ENCODE results near the gene SNX14. TPM values are rescaled to one million over a fixed set of nuclear protein-coding genes. Genes with fewer than 3 reads are reported as not detected.
"Not testable (repeated sequence)": the region's sequence is repeated elsewhere in the genome, so short reads cannot be mapped to it uniquely, and the experiment has no call there.

Gene SNX14
- total RNA-seq, 1 donor from 2014 or later: 87.2 TPM

GRCh38 chr6:85544776-85545175, 48.9 kb downstream of the SNX14 start:
- Mint-ChIP-seq H3K27me3 (ENCODE audit: unreplicated experiment) (no peaks in the 10 kb centered on the region), H3K9me3 (ENCODE audit: unreplicated experiment) (peaks cover 5% of the 10 kb centered on the region), H3K27ac (ENCODE audit: unreplicated experiment) (peak overlapping the region; percentile 29), H3K4me1 (ENCODE audit: unreplicated experiment) (peaks cover 2% of the 10 kb centered on the region), H3K36me3 (ENCODE audit: unreplicated experiment) (peaks cover 33% of the 10 kb centered on the region), H3K4me3 (ENCODE audit: unreplicated experiment) (no peak overlapping the region)
- TF ChIP-seq, protein P1, sequence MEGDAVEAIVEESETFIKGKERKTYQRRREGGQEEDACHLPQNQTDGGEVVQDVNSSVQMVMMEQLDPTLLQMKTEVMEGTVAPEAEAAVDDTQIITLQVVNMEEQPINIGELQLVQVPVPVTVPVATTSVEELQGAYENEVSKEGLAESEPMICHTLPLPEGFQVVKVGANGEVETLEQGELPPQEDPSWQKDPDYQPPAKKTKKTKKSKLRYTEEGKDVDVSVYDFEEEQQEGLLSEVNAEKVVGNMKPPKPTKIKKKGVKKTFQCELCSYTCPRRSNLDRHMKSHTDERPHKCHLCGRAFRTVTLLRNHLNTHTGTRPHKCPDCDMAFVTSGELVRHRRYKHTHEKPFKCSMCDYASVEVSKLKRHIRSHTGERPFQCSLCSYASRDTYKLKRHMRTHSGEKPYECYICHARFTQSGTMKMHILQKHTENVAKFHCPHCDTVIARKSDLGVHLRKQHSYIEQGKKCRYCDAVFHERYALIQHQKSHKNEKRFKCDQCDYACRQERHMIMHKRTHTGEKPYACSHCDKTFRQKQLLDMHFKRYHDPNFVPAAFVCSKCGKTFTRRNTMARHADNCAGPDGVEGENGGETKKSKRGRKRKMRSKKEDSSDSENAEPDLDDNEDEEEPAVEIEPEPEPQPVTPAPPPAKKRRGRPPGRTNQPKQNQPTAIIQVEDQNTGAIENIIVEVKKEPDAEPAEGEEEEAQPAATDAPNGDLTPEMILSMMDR (IDR thresholded peaks at IDR 0.05): no peak
- no peak for DNase-seq (ENCODE audit: extremely low spot score, unreplicated experiment)

GRCh38 chr6:85537055-85537494, 56.6 kb downstream of the SNX14 start:
- TF ChIP-seq, protein P1 (IDR thresholded peaks at IDR 0.05): peak; percentile 59
- peaks cover 4% of the 10 kb centered on the region for H3K4me1 Mint-ChIP-seq (ENCODE audit: unreplicated experiment)
- DNase-seq (ENCODE audit: extremely low spot score, unreplicated experiment): no peak
- H3K4me3 Mint-ChIP-seq (ENCODE audit: unreplicated experiment): no peak overlapping the region
- no peaks in the 10 kb centered on the region for H3K9me3 Mint-ChIP-seq (ENCODE audit: unreplicated experiment)
- H3K36me3 Mint-ChIP-seq (ENCODE audit: unreplicated experiment): peaks cover 16% of the 10 kb centered on the region
- no peaks in the 10 kb centered on the region for H3K27me3 Mint-ChIP-seq (ENCODE audit: unreplicated experiment)
- peak overlapping the region; percentile 55 for H3K27ac Mint-ChIP-seq (ENCODE audit: unreplicated experiment)

GRCh38 chr6:85524281-85524680, 69.4 kb downstream of the SNX14 start:
- not testable (repeated sequence) for H3K9me3 Mint-ChIP-seq (ENCODE audit: unreplicated experiment); H3K4me1 Mint-ChIP-seq (ENCODE audit: unreplicated experiment)

GRCh38 chr6:85516168-85516567, 77.5 kb downstream of the SNX14 start:
- Mint-ChIP-seq H3K27me3 (ENCODE audit: unreplicated experiment) (no peaks in the 10 kb centered on the region), H3K27ac (ENCODE audit: unreplicated experiment) (no peak overlapping the region), H3K4me3 (ENCODE audit: unreplicated experiment) (no peak overlapping the region), H3K9me3 (ENCODE audit: unreplicated experiment) (no peaks in the 10 kb centered on the region), H3K4me1 (ENCODE audit: unreplicated experiment) (peaks cover 4% of the 10 kb centered on the region), H3K36me3 (ENCODE audit: unreplicated experiment) (peaks cover 48% of the 10 kb centered on the region)
- TF ChIP-seq, protein P1 (IDR thresholded peaks at IDR 0.05): no peak
- no peak for DNase-seq (ENCODE audit: extremely low spot score, unreplicated experiment)

More at GRCh38 chr6:85524281-85524680, 69.4 kb downstream of the SNX14 start:
- H3K27ac Mint-ChIP-seq (ENCODE audit: unreplicated experiment); H3K4me3 Mint-ChIP-seq (ENCODE audit: unreplicated experiment); H3K27me3 Mint-ChIP-seq (ENCODE audit: unreplicated experiment); DNase-seq (ENCODE audit: extremely low spot score, unreplicated experiment): not testable (repeated sequence)
- H3K36me3 Mint-ChIP-seq (ENCODE audit: unreplicated experiment): peaks cover 55% of the 10 kb centered on the region

DNA sequence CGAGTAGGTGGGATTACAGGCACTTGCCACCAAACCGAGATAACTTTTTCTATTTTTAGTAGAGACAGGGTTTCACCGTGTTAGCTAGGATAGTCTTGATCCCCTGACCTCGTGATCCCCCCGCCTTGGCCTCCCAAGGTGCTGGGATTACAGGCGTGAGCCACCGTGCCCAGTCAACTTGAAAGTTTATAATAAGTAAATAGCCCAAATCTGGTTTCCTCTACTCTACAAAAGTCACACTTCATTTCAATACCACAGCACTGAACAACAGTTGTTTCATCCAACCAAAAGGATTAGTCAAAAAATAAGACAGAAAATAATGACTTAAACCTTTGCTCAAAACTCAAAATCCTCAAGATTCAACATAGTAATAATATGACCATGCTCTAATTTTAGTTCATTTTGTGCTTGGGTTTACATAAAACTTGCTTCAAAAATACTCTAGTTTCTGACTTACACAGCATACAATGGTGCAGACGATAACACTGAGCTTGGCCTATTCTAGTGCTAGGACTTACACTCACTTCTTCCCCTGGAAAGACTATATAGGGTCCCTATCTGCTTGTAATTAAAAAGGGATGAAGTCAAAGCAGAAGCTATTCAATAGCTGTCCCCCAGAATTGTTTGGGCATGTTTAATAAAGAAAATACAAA, 87.1 kb downstream of the SNX14 start:
- TF ChIP-seq, protein P1 (IDR thresholded peaks at IDR 0.05): no peak
- H3K27ac Mint-ChIP-seq (ENCODE audit: unreplicated experiment): no peak overlapping the region
- H3K9me3 Mint-ChIP-seq (ENCODE audit: unreplicated experiment): no peaks in the 10 kb centered on the region
- no peaks in the 10 kb centered on the region for H3K4me1 Mint-ChIP-seq (ENCODE audit: unreplicated experiment)
- no peak overlapping the region for H3K4me3 Mint-ChIP-seq (ENCODE audit: unreplicated experiment)
- no peaks in the 10 kb centered on the region for H3K27me3 Mint-ChIP-seq (ENCODE audit: unreplicated experiment)
- H3K36me3 Mint-ChIP-seq (ENCODE audit: unreplicated experiment): peaks cover 41% of the 10 kb centered on the region
- DNase-seq (ENCODE audit: extremely low spot score, unreplicated experiment): no peak
